Bronchial epithelial cell (primary cell): ENCODE measurements around the gene ADIG. TPM values are rescaled to one million over a fixed set of nuclear protein-coding genes. Genes with fewer than 3 reads are reported as not detected.
A peak's percentile ranks its signal among the peaks of the same experiment; 100 is the strongest.

Experiments used
- DNase-seq: peaks from one replicate; pipeline ENCODE4 v3.0.0-alpha.2; 2010; ENCODE audit warnings: low read depth
- FAIRE-seq: peaks from 2 replicates; lab custom pipeline; 2011; peaks lifted over from hg19 to GRCh38; lab: Jason Lieb, UNC
- H3K27me3 ChIP-seq: 2 replicates; pipeline ENCODE4 v1.5.1; 2011; ENCODE audit warnings: low read length; ENCODE audit not compliant: control insufficient read depth, insufficient read depth
- H3K36me3 ChIP-seq: 2 replicates; pipeline ENCODE4 v1.5.1; 2011; ENCODE audit warnings: low read length; ENCODE audit not compliant: control insufficient read depth, insufficient read depth
- H3K4me3 ChIP-seq: 2 replicates; pipeline ENCODE4 v1.5.1; 2011; ENCODE audit warnings: mild to moderate bottlenecking, low read depth, low read length, control low read depth
- CTCF ChIP-seq: IDR thresholded peaks from 2 replicates; pipeline ENCODE4 v1.5.1; 2011; ENCODE audit warnings: mild to moderate bottlenecking, moderate library complexity, low read length, control low read depth, inconsistent platforms; ENCODE audit not compliant: insufficient read depth, severe bottlenecking
- total RNA-seq: library from RNA; depleted of rRNA; stranded (reverse); fragments of >200 nt; gene quantifications from 2 replicates; pipeline ENCODE4 v1.2.1, GENCODE V29; 2014

Gene ADIG
- total RNA-seq, 1 donor from 2014 or later: not detected

DNA sequence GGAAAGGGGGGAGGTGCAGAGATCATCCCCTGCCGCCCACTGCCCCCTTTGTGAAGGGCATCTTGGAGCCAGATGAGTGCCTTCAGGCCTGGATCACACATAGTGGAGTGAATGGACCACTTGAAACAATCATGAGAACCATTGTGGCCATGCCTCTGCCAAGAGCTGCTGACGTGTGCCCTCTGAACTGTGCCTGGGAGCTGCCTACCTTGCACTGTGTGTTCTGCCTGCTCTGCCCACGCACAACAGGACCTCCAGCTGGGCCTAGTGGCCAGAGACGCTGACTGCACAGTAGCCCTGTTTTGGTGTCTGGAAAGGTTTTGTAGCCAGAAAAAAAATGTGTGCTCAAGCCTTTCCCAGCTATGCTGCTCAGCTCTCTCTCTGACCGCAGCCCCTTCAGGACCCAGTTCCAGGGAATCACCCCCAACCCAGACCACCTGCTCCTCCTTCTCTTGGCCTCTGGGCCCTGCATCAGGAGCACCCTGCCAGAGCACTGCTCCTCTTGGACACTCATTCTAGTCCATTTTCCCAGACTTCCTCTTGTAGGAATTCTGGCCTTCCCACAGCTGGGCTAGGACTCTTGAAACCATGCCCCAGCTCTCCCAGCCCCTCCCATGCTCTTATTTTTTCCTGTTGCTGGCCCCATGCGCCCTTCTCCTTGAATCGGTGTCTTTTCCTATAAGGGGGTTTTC lies 1.6 kb upstream of the ADIG start:
- TF ChIP-seq CTCF: no peak
- no peaks in the 10 kb centered on the region for H3K27me3 ChIP-seq
- peak; percentile 58 for FAIRE-seq
- no peak overlapping the region for H3K4me3 ChIP-seq
- no peak for DNase-seq
- peaks cover 2% of the 10 kb centered on the region for H3K36me3 ChIP-seq

GRCh38 chr20:38579921-38580320 lies 1.1 kb upstream of the ADIG start:
- TF ChIP-seq CTCF: no peak
- Histone ChIP-seq H3K27me3 (no peaks in the 10 kb centered on the region), H3K36me3 (peaks cover 2% of the 10 kb centered on the region), H3K4me3 (no peak overlapping the region)
- no peak for DNase-seq
- no peak for FAIRE-seq

DNA sequence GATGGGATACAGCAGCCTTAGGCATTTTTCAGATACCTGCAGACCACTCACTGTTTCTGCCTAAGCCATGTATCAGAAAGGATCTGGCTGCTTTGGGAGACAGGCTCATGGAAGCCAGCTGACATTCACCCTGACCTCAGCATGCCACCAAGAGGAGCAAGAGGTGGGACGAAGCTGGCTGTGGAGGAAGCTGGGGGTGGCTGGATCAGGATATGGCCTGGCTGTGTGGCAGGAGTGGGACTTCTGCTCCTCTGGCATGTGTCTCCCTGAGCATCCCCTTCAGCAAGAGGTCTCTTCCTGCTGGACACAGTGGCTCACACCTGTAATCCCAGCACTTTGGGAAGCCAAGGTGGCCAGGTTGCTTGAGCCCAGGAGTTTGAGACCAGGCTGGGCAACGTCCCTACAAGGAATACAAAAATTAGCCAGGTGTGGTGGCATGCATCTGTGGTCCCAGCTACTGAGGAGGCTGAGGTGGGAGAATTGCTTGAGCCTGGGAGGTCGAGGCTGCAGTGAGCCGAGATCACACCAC lies 897 bp downstream of the ADIG start:
- Histone ChIP-seq H3K4me3 (no peak overlapping the region), H3K36me3 (no peaks in the 10 kb centered on the region), H3K27me3 (no peaks in the 10 kb centered on the region)
- FAIRE-seq (no peak), DNase-seq (no peak)
- TF ChIP-seq CTCF: no peak

DNA sequence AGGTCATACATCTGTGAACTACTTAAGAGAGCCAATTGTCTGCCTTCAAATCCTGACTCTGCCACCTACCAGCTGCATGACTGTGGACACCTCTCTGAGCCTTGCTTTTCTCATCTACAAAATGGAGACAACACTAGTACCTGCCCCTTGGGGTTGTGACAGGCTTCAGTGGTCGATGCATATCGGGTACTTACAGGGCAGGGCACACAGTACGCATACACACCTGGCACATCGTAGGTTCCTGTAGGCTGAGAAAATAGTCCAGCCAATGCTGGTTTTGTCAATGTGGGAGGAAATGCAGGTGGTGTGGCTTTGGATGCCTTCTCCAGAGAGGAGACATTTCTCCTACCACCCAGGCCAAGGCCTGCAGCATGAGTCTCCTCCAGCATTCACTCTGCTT lies 2.3 kb downstream of the ADIG start:
- no peak for FAIRE-seq
- Histone ChIP-seq H3K4me3 (no peak overlapping the region), H3K27me3 (no peaks in the 10 kb centered on the region), H3K36me3 (no peaks in the 10 kb centered on the region)
- DNase-seq: no peak
- TF ChIP-seq CTCF: no peak

DNA sequence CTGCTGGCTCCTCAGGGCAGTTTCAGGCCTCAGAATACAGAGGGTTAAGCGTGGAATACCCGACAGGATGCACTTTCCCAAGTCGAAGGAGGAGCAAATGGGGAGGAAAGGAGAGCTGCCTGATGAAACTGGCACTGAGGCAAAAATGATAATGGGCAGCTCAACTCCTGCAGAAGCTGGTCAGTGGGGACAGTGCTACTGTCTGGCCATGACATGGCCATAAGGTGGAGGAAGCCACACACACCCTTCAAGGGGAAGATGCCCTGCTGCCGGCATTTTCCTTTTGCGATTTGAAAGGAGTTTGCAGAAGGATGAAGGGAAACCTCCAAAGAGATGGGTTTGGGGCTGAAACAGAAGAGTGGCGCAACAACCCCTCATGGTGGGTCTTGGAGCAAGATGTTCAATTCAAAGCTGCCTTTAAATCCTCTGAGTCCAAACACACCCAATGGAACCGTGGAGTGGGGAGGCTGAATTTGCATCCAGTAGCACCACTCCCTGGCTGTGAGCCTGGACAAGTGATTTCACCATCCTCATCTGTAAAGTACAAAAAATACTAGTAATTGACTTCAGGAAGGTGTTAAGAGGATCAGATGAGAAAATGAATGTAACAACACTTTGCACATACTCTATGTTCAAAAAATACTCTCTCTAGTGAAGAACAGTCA lies 3.2 kb downstream of the ADIG start:
- FAIRE-seq: no peak
- no peak for TF ChIP-seq CTCF

More for the DNA sequence above, 3.2 kb downstream of the ADIG start:
- no peak overlapping the region for H3K4me3 ChIP-seq
- H3K36me3 ChIP-seq: no peaks in the 10 kb centered on the region
- DNase-seq: no peak
- no peaks in the 10 kb centered on the region for H3K27me3 ChIP-seq
